ENCODE results near the gene SPG21. TPM values are rescaled to one million over a fixed set of nuclear protein-coding genes. Genes with fewer than 3 reads are reported as not detected.

Gene SPG21
- total RNA-seq, 1 experiment from 2014 or later: 91.3 TPM

DNA sequence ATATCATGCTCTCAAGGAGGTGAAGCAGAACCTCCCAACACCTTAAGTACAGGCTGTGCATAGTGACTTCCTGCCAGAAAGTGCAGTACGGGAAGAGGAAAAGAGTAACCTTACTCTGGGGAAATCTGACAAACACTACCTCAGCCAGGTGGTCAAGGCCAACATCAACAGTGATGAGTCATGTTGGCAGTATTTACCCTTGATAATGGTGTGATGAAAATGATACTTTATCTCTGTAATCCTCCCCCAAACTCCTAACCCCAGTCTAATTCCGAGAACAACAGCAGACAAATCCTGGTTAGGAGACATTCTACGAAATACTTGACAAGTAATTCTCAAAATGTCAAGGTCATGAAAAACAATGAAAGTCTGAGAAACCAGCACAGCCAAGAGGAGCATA is 51.5 kb downstream of the SPG21 start:
- no peak for DNase-seq (ENCODE audit: low spot score)

GRCh38 chr15:64934023-64934422 is 55.7 kb downstream of the SPG21 start:
- no peak for DNase-seq (ENCODE audit: low spot score)

GRCh38 chr15:64931381-64931780 is 58.3 kb downstream of the SPG21 start:
- DNase-seq (ENCODE audit: low spot score): no peak

DNA sequence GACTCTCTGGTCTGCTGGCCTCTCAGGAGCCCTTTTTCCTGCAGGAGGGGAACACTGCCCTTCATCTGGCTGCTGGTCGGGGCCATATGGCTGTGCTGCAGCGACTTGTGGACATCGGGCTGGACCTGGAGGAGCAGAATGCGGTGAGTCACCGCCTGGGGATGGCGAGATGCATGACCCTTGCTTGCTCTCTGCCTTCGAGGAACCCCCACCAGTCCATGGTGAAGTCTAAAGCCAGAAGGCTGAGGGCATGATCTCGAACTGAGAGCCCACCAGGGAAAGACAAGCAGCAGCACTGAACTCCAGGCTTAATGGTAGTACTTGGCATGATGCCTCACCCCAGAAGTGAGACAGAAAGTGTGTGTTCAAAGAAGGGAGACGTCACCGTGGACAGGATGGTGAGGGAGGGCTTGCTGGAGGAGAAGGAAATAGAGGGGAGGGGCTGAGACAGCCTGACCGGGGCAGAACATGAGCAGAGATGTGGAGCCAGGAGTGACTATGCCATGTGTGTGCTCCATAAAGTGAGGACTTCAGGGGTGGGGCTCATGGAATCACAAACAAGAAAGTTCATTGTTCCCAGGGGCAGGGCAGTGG is 58.8 kb downstream of the SPG21 start:
- peak; percentile 31 for DNase-seq (ENCODE audit: low spot score)

GRCh38 chr15:64930019-64930652 is 59.6 kb downstream of the SPG21 start:
- no peak for DNase-seq (ENCODE audit: low spot score)

DNA sequence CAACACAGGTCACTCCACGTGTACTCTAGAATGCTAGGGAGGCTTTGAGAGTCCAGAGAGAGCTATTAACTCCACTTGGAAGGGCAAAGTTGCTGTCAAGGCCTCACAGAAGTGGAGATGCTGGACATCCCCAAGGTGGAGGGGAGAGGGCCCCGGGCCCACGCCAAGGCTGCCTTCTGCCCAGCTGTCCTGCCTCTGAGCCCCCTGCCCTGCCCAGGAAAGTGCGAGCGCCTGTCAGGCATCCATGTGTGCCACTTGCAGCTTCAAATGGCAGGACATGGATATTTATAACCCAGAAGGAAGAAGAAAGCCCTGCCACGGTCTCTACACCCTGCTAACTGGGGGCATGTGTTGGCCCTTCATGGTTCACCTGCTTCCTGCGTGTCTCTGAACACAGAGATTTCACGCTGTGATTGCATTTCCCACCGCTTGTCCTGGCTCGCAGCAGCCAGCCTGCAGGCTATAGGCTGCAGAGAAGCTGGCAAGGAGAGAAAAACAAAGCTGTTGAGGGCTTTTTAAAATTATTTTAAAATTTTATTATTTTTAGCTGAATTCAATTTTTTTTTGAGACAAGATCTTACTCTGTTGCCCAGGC is 61.0 kb downstream of the SPG21 start:
- DNase-seq (ENCODE audit: low spot score): no peak

DNA sequence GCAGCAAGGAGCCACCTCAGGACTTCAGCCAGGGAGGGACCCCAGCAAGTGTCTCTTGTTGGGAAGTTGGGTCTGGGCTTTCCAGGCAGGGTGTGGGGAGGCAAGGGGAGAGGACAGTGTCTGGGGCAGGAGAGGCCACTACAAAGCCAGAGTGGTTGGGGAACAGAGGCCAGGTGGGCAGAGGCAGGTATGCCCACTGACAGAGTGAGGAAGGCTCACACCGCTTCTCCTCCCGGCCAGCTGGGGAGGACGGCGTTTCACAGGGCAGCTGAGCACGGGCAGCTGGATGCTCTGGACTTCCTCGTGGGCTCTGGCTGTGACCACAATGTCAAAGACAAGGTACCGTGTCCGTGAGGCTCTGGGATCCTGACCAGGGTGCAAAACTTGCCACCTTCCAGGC is 63.1 kb downstream of the SPG21 start:
- no peak for DNase-seq (ENCODE audit: low spot score)

- no peak for DNase-seq (ENCODE audit: low spot score)
Observed at GRCh38 chr15:64925335-64926330, 64.1 kb downstream of the SPG21 start.

DNA sequence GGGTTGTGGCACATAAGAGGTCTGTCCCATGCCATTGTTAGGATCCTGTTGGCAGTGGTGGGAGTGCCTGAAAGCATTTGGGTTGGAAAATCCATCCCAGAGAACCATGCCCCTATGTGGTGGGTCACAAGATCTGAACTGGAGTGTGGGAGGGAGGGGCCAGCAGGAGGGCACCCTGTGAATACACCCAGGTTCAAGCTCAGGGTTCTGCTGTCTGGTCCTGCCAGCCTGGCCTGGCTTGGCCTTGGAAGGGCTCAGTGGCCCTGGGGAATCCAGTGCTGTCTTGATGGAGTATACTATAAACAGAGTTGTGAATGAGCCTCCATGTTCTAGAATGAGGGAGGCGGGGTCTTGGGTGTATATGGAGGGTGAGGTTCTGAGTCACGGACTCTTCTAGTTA is 66.2 kb downstream of the SPG21 start:
- no peak for DNase-seq (ENCODE audit: low spot score)

DNA sequence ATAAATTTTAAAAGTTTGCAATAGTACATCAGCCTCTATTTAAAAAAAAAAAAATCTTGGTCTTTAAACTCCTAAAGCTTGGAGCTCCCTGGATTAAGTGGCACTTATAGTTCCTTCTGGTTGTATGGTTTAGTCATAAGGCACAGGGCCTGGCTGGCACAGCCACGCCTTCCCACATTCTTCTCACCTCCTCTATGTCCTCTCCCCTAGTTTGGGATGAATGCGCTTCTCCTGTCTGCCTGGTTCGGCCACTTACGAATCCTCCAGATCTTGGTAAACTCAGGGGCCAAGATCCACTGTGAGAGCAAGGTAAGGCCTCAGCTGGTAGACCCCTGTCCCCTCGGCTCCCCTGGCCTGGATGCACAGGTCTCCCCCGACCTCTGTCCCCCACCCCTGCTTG is 68.0 kb downstream of the SPG21 start:
- no peak for DNase-seq (ENCODE audit: low spot score)

GRCh38 chr15:64919721-64920120 is 70.0 kb downstream of the SPG21 start:
- DNase-seq (ENCODE audit: low spot score): no peak

GRCh38 chr15:64917211-64917610 is 72.5 kb downstream of the SPG21 start:
- no peak for DNase-seq (ENCODE audit: low spot score)

DNA sequence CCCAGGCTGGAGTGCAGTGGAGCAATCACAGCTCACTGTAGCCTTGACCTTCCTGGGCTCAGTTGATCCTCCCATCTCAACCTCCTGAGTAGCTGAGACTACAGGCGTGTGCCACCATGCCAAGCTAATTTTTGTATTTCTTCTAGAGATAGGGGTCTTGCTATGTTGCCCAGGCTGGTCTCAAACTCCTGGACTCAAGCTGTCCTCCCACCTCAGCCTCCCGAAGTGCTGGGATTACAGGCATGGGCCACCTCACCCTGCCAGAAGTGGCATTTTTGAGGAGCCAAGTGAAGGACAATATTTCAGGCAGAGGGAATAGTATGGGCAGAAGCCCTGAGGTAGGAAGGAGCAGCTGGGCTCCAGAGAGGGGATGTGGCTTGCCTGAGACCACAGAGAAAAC is 73.3 kb downstream of the SPG21 start:
- no peak for DNase-seq (ENCODE audit: low spot score)

DNA sequence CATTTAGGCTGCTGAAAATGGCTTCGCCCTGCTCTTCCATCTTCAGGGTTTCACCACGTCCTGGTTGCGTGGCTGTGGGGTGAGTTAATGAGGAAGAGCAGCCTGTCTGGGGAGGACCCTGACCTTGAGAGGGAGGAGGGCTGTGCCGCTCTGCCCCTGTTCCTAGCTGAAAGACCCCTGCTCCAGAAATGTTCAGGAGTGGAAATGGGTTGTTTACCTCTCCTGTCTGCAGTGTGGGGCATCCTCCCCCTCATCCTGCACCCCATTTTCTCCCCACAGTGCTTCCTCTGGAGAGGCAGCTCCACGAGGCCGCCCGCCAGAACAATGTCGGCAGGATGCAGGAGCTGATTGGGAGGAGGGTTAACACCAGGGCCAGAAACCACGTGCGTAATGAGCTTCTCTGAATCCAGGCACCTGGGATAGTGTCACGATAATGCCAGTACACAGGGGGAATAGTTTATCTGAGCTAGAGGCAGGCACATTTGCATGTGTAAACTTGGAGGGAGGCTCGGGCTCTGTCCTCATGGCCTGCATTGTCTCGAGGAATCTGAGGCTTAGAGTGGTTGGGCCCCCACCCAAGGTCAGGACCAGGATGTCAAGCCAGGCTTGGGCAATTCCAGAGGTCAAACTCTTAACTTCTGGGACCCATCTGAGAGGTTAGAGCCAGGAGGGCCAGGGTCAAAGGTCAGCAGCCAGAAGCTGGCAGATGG is 74.0 kb downstream of the SPG21 start:
- DNase-seq (ENCODE audit: low spot score): no peak

Other genes starting within 250 kb of the SPG21 start
- 0.48 TPM in 1 of 2 replicates, not detected in the other for gene RBPMS2, start 214.3 kb downstream of the SPG21 start, total RNA-seq (2014; rRNA removed; shearing (Covaris generic))
- 5.4 and 15.5 TPM in 2 replicates for gene PIF1, start 164.3 kb downstream of the SPG21 start, total RNA-seq (2014; rRNA removed; shearing (Covaris generic))
- 5.5 and 7.6 TPM in 2 replicates for gene PLEKHO2, start 148.0 kb downstream of the SPG21 start, total RNA-seq (2014; rRNA removed; shearing (Covaris generic))
- gene ANKDD1A, start 78.0 kb downstream of the SPG21 start, total RNA-seq (2014; rRNA removed; shearing (Covaris generic)): 0.25 and 1.1 TPM in 2 replicates
- 18.3 and 22.7 TPM in 2 replicates for gene MTFMT, start 39.7 kb upstream of the SPG21 start, total RNA-seq (2014; rRNA removed; shearing (Covaris generic))
- not detected in 2 replicates for gene SLC51B, start 55.5 kb upstream of the SPG21 start, total RNA-seq (2014; rRNA removed; shearing (Covaris generic))
- gene RASL12, start 78.1 kb upstream of the SPG21 start, total RNA-seq (2014; rRNA removed; shearing (Covaris generic)): 0.04 and 0.25 TPM in 2 replicates
- not detected in 2 replicates for gene KBTBD13, start 86.8 kb upstream of the SPG21 start, total RNA-seq (2014; rRNA removed; shearing (Covaris generic))
- gene UBAP1L, start 125.3 kb upstream of the SPG21 start, total RNA-seq (2014; rRNA removed; shearing (Covaris generic)): 0.06 TPM in 1 of 2 replicates, not detected in the other
- gene PDCD7, start 143.9 kb upstream of the SPG21 start, total RNA-seq (2014; rRNA removed; shearing (Covaris generic)): 12.8 and 13.7 TPM in 2 replicates
- 17.5 and 22.8 TPM in 2 replicates for gene CLPX, start 195.4 kb upstream of the SPG21 start, total RNA-seq (2014; rRNA removed; shearing (Covaris generic))
- 0.02 and 0.10 TPM in 2 replicates for gene CILP, start 221.6 kb upstream of the SPG21 start, total RNA-seq (2014; rRNA removed; shearing (Covaris generic))

All from H4 (cell line).